Liver (tissue), 9 donors: ENCODE measurements around the gene ILKAP. TPM values are rescaled to one million over a fixed set of nuclear protein-coding genes. Genes with fewer than 3 reads are reported as not detected.

Experiments
- DNase-seq: peaks from one replicate; pipeline ENCODE4 v3.0.0-alpha.2; 2017; ENCODE audit warnings: low spot score
- H3K27ac ChIP-seq, 2 donors: one replicate each; pipeline ENCODE4 v1.7.0; 2013; ENCODE audit warnings: inconsistent platforms in 2 of 2, low read length in 2 of 2, control low read depth in 1 of 2, low read depth in 1 of 2, mild to moderate bottlenecking in 1 of 2
- H3K27me3 ChIP-seq, 4 donors: one replicate each; pipeline versions ENCODE4 v1.6.1 to v1.7.0; 2013; ENCODE audit warnings: low read length in 3 of 4, inconsistent platforms in 1 of 4, mild to moderate bottlenecking in 1 of 4, moderate library complexity in 1 of 4; ENCODE audit not compliant: control insufficient read depth in 4 of 4, insufficient read depth in 4 of 4
- H3K36me3 ChIP-seq, 4 donors: one replicate each; pipeline versions ENCODE4 v1.6.1 to v1.7.0; 2013; ENCODE audit warnings: low read length in 3 of 4, mild to moderate bottlenecking in 3 of 4, low read depth in 1 of 4, moderate library complexity in 1 of 4; ENCODE audit not compliant: control insufficient read depth in 4 of 4, insufficient read depth in 3 of 4
- H3K4me1 ChIP-seq, 4 donors: one replicate each; pipeline versions ENCODE4 v1.6.1 to v1.7.0; 2013; ENCODE audit warnings: low read length in 3 of 4, mild to moderate bottlenecking in 3 of 4, moderate library complexity in 1 of 4; ENCODE audit not compliant: control insufficient read depth in 4 of 4, insufficient read depth in 4 of 4
- H3K4me3 ChIP-seq, 3 donors: one replicate each; pipeline versions ENCODE4 v1.6.1 to v1.7.0; 2013; ENCODE audit warnings: low read length in 3 of 3, control low read depth in 1 of 3, low read depth in 1 of 3, mild to moderate bottlenecking in 1 of 3
- H3K9ac ChIP-seq, 2 donors: one replicate each; pipeline ENCODE4 v1.7.0; 2013; ENCODE audit warnings: low read length in 2 of 2, mild to moderate bottlenecking in 2 of 2, moderate library complexity in 2 of 2, control low read depth in 1 of 2, low read depth in 1 of 2
- H3K9me3 ChIP-seq, 4 donors: one replicate each; pipeline versions ENCODE4 v1.6.1 to v1.7.0; 2013; ENCODE audit warnings: low read length in 3 of 4; ENCODE audit not compliant: control insufficient read depth in 4 of 4
- ATF3 ChIP-seq: IDR thresholded peaks from 2 replicates; pipeline ENCODE4 v1.6.1; 2016; ENCODE audit warnings: antibody characterized with exemption
- CTCF ChIP-seq: fragments of 150-350 bp; IDR thresholded peaks from 2 replicates; pipeline ENCODE4 v1.5.1; 2017; ENCODE audit warnings: improper control_type of control experiment, low read depth, low read length; ENCODE audit not compliant: missing input control
- EGR1 ChIP-seq, 2 donors: IDR thresholded peaks; 2 replicates each; pipeline ENCODE4 v1.6.1; 2016 to 2018; ENCODE audit warnings: antibody characterized with exemption in 2 of 2, low read depth in 2 of 2
- FOXA1 ChIP-seq: IDR thresholded peaks from 2 replicates; pipeline ENCODE4 v1.6.1; 2016; ENCODE audit warnings: antibody characterized with exemption
- FOXA2 ChIP-seq: IDR thresholded peaks from 2 replicates; pipeline ENCODE4 v1.6.1; 2016; ENCODE audit warnings: antibody characterized with exemption
- GABPA ChIP-seq, 2 donors: IDR thresholded peaks in 1 of 2; conservative IDR thresholded peaks in 1 of 2; 2 replicates each; pipeline ENCODE4 v1.6.1; 2016; ENCODE audit warnings: antibody characterized with exemption in 2 of 2, mild to moderate bottlenecking in 1 of 2, moderate library complexity in 1 of 2
- HNF4A ChIP-seq, 2 donors: conservative IDR thresholded peaks; 2 replicates each; pipeline ENCODE4 v1.6.1; 2016; ENCODE audit warnings: antibody characterized with exemption in 2 of 2, mild to moderate bottlenecking in 2 of 2
- HNF4G ChIP-seq: IDR thresholded peaks from 2 replicates; pipeline ENCODE4 v1.6.1; 2016; ENCODE audit warnings: antibody characterized with exemption
- JUND ChIP-seq, 2 donors: IDR thresholded peaks; 2 replicates each; pipeline ENCODE4 v1.6.1; 2016; ENCODE audit warnings: antibody characterized with exemption in 2 of 2
- MAX ChIP-seq: IDR thresholded peaks from 2 replicates; pipeline ENCODE4 v1.6.1; 2016; ENCODE audit warnings: antibody characterized with exemption
- NR2F2 ChIP-seq: IDR thresholded peaks from 2 replicates; pipeline ENCODE4 v1.6.1; 2016; ENCODE audit warnings: antibody characterized with exemption
- RAD21 ChIP-seq, 2 donors: IDR thresholded peaks; 2 replicates each; pipeline ENCODE4 v1.6.1; 2016; ENCODE audit warnings: antibody characterized with exemption in 2 of 2, mild to moderate bottlenecking in 2 of 2
- REST ChIP-seq: IDR thresholded peaks from 2 replicates; pipeline ENCODE4 v1.6.1; 2016; ENCODE audit warnings: antibody characterized with exemption, mild to moderate bottlenecking
- RXRA ChIP-seq, 2 donors: IDR thresholded peaks; 2 replicates each; pipeline ENCODE4 v1.6.1; 2017 to 2018; ENCODE audit warnings: antibody characterized with exemption in 2 of 2, mild to moderate bottlenecking in 1 of 2
- SP1 ChIP-seq: IDR thresholded peaks from 2 replicates; pipeline ENCODE4 v1.6.1; 2018; ENCODE audit warnings: antibody characterized with exemption, mild to moderate bottlenecking
- TAF1 ChIP-seq: conservative IDR thresholded peaks from 2 replicates; pipeline ENCODE4 v1.6.1; 2016; ENCODE audit warnings: antibody characterized with exemption, mild to moderate bottlenecking
- YY1 ChIP-seq: IDR thresholded peaks from 2 replicates; pipeline ENCODE4 v1.6.1; 2016; ENCODE audit warnings: antibody characterized with exemption, mild to moderate bottlenecking
- ZBTB33 ChIP-seq: IDR thresholded peaks from 2 replicates; pipeline ENCODE4 v1.6.1; 2016; ENCODE audit warnings: antibody characterized with exemption
- WGBS: extraction: QIAGEN DNeasy Blood & Tissue Kit; methylation state at CpG from one replicate; pipeline ENCODE4 v1.1.7; 2013; 5-methylcytosine and 5-hydroxymethylcytosine counted together
- polyA plus RNA-seq, 2 donors: library from polyadenylated mRNA; stranded (reverse) in 1 of 2; unstranded in 1 of 2; fragments of 200-250 nt in 1 of 2; fragments of >200 nt in 1 of 2; fragmentation: Nextera tagmentation in 1 of 2; extraction: Ambion mirVana in 1 of 2; gene quantifications; one replicate each; pipeline versions ENCODE4 v1.2.1 to v1.2.3, GENCODE V29; 2013 to 2015
- total RNA-seq, 2 donors: library from RNA; depleted of rRNA; stranded (reverse); fragments of >200 nt; gene quantifications; one replicate each; pipeline ENCODE4 v1.2.3, GENCODE V29; 2014
- donor health status: healthy.
- donor health status: healthy.
- donor health status: healthy.
- donor health status: healthy.
- donor health status: healthy.

Gene ILKAP
- total and polyA plus RNA-seq, 4 donors, result 15.0 to 21.1 (median 20.0) TPM

- TF ChIP-seq ATF3, result no peak
- TF ChIP-seq HNF4A (conservative IDR thresholded peaks at IDR 0.05), result no peak
- TF ChIP-seq SP1, result no peak
- no peak for TF ChIP-seq RXRA (IDR thresholded peaks at IDR 0.05)
- no peak for TF ChIP-seq CTCF
- TF ChIP-seq RAD21 (IDR thresholded peaks at IDR 0.05), result no peak
- no peak for TF ChIP-seq HNF4G
- TF ChIP-seq GABPA (IDR thresholded peaks at IDR 0.05 in 1 of 2, conservative IDR thresholded peaks at IDR 0.05 in 1 of 2), result no peak
- TF ChIP-seq EGR1 (IDR thresholded peaks at IDR 0.05; ENCODE audit: low read depth in 2 of 2), result no peak
- TF ChIP-seq REST, result no peak
- TF ChIP-seq FOXA2, result no peak
- TF ChIP-seq MAX, result no peak
- no peak for TF ChIP-seq NR2F2
- TF ChIP-seq JUND (IDR thresholded peaks at IDR 0.05), result no peak
- no peak for TF ChIP-seq TAF1
- no peak for TF ChIP-seq FOXA1
- TF ChIP-seq ZBTB33, result no peak
- TF ChIP-seq YY1, result no peak
- WGBS, result 87% methylated on average over 24 of the region's 24 CpGs
- Histone ChIP-seq H3K27me3 (no peaks in the 10 kb centered on the region), H3K36me3 (peaks cover 0 to 16% (median 3%) of the 10 kb centered on the region in 4 donors), H3K9ac (no peak overlapping the region), H3K4me1 (peaks cover 7 to 24% (median 15%) of the 10 kb centered on the region in 4 donors), H3K4me3 (no peak overlapping the region), H3K27ac (no peak overlapping the region), H3K9me3 (no peaks in the 10 kb centered on the region)
- DNase-seq, result no peak
Measured at GRCh38 chr2:238166391-238167343, 36.8 kb downstream of the ILKAP start.
